ENCODE data around the gene MEG3.

Gene MEG3

GRCh38 chr14:100834794-100835547 lies 9.1 kb downstream of the MEG3 start:
- no peak for DNase-seq

GRCh38 chr14:100835548-100836310 lies 9.8 kb downstream of the MEG3 start:
- no peak for DNase-seq

- DNase-seq = no peak
Observed at GRCh38 chr14:100836311-100836805, 10.4 kb downstream of the MEG3 start.

- no peak for DNase-seq
Observed at GRCh38 chr14:100836941-100837804, 11.3 kb downstream of the MEG3 start.

- no peak for DNase-seq
Observed at GRCh38 chr14:100837805-100838350, 12.0 kb downstream of the MEG3 start.

- DNase-seq = no peak
Observed at GRCh38 chr14:100838493-100839314, 12.8 kb downstream of the MEG3 start.

GRCh38 chr14:100839315-100839585 lies 13.3 kb downstream of the MEG3 start:
- no peak for DNase-seq

GRCh38 chr14:100839681-100840111 lies 13.8 kb downstream of the MEG3 start:
- no peak for DNase-seq

- no peak for DNase-seq
Observed at GRCh38 chr14:100840286-100841065, 14.6 kb downstream of the MEG3 start.

GRCh38 chr14:100841066-100841760 lies 15.3 kb downstream of the MEG3 start:
- no peak for DNase-seq

- DNase-seq = peak; percentile 96
Observed at GRCh38 chr14:100841761-100842403, 16.0 kb downstream of the MEG3 start.

GRCh38 chr14:100842799-100843198 lies 16.9 kb downstream of the MEG3 start:
- no peak for DNase-seq

- no peak for DNase-seq
Observed at GRCh38 chr14:100844082-100844408, 18.1 kb downstream of the MEG3 start.

GRCh38 chr14:100844421-100844820 lies 18.5 kb downstream of the MEG3 start:
- no peak for DNase-seq

- DNase-seq = no peak
Observed at GRCh38 chr14:100844846-100845245, 18.9 kb downstream of the MEG3 start.

GRCh38 chr14:100845341-100845740 lies 19.4 kb downstream of the MEG3 start:
- DNase-seq = no peak

- no peak for DNase-seq
Observed at GRCh38 chr14:100846309-100846859, 20.5 kb downstream of the MEG3 start.

GRCh38 chr14:100849115-100849781 lies 23.3 kb downstream of the MEG3 start:
- DNase-seq = no peak

GRCh38 chr14:100850841-100851585 lies 25.1 kb downstream of the MEG3 start:
- DNase-seq = peak; percentile 49

Data from NCI-H1105 (cell line).